Progenitor cell of endocrine pancreas (in vitro differentiated cells): ENCODE measurements around the gene TAF4. TPM values are rescaled to one million over a fixed set of nuclear protein-coding genes. Genes with fewer than 3 reads are reported as not detected.
"Not testable (repeated sequence)": the region's sequence is repeated elsewhere in the genome, so short reads cannot be mapped to it uniquely, and the experiment has no call there.

Source experiments
- DNase-seq: peaks from one replicate; pipeline ENCODE4 v3.0.0; 2021; ENCODE audit warnings: low spot score; ENCODE audit not compliant: unreplicated experiment
- H3K27ac Mint-ChIP-seq: 2 replicates; pipeline ENCODE4 v1.8.0; 2021; ENCODE audit warnings: mild to moderate bottlenecking, moderate library complexity, mixed read lengths
- H3K27me3 Mint-ChIP-seq: 2 replicates; pipeline ENCODE4 v1.8.0; 2021; ENCODE audit warnings: mixed read lengths
- H3K36me3 Mint-ChIP-seq: 2 replicates; pipeline ENCODE4 v1.8.0; 2022; ENCODE audit warnings: mixed read lengths; ENCODE audit not compliant: insufficient read depth
- H3K4me1 Mint-ChIP-seq: 2 replicates; pipeline ENCODE4 v1.8.0; 2021; ENCODE audit warnings: low read depth, mixed read lengths
- H3K4me3 Mint-ChIP-seq: 2 replicates; pipeline ENCODE4 v1.8.0; 2021; ENCODE audit warnings: low read depth, mild to moderate bottlenecking, moderate library complexity, mixed read lengths
- H3K9me3 Mint-ChIP-seq: 2 replicates; pipeline ENCODE4 v1.8.0; 2021; ENCODE audit warnings: low read depth, mixed read lengths
- total RNA-seq: library from RNA; stranded (reverse); gene quantifications from 2 replicates; pipeline ENCODE4 v1.2.1, GENCODE V29; 2021
- TF ChIP-seq, protein P1 (sequence below): fragments of 200-600 bp; sonication (generic); IDR thresholded peaks from one replicate; pipeline ENCODE4 v1.5.0; 2021; ENCODE audit warnings: antibody characterized with exemption, mild to moderate bottlenecking; ENCODE audit not compliant: unreplicated experiment

The TAF4 gene
- total RNA-seq, 1 donor from 2014 or later = 34.7 TPM

GRCh38 chr20:61975407-61976129 lies 90.1 kb downstream of the TAF4 start:
- no peak for DNase-seq
- H3K27ac Mint-ChIP-seq = no peak overlapping the region
- H3K36me3 Mint-ChIP-seq = peaks cover 23% of the 10 kb centered on the region
- no peak overlapping the region for H3K4me3 Mint-ChIP-seq
- no peaks in the 10 kb centered on the region for H3K9me3 Mint-ChIP-seq
- no peaks in the 10 kb centered on the region for H3K27me3 Mint-ChIP-seq
- H3K4me1 Mint-ChIP-seq = peaks cover 6% of the 10 kb centered on the region
- TF ChIP-seq, protein P1, sequence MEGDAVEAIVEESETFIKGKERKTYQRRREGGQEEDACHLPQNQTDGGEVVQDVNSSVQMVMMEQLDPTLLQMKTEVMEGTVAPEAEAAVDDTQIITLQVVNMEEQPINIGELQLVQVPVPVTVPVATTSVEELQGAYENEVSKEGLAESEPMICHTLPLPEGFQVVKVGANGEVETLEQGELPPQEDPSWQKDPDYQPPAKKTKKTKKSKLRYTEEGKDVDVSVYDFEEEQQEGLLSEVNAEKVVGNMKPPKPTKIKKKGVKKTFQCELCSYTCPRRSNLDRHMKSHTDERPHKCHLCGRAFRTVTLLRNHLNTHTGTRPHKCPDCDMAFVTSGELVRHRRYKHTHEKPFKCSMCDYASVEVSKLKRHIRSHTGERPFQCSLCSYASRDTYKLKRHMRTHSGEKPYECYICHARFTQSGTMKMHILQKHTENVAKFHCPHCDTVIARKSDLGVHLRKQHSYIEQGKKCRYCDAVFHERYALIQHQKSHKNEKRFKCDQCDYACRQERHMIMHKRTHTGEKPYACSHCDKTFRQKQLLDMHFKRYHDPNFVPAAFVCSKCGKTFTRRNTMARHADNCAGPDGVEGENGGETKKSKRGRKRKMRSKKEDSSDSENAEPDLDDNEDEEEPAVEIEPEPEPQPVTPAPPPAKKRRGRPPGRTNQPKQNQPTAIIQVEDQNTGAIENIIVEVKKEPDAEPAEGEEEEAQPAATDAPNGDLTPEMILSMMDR = no peak

- no peak overlapping the region for H3K4me3 Mint-ChIP-seq
- peaks cover 23% of the 10 kb centered on the region for H3K36me3 Mint-ChIP-seq
- no peaks in the 10 kb centered on the region for H3K27me3 Mint-ChIP-seq
- TF ChIP-seq, protein P1 = no peak
- H3K4me1 Mint-ChIP-seq = peaks cover 6% of the 10 kb centered on the region
- no peak overlapping the region for H3K27ac Mint-ChIP-seq
- no peak for DNase-seq
- no peaks in the 10 kb centered on the region for H3K9me3 Mint-ChIP-seq
Observed at GRCh38 chr20:61974357-61974665, 91.4 kb downstream of the TAF4 start.

DNA sequence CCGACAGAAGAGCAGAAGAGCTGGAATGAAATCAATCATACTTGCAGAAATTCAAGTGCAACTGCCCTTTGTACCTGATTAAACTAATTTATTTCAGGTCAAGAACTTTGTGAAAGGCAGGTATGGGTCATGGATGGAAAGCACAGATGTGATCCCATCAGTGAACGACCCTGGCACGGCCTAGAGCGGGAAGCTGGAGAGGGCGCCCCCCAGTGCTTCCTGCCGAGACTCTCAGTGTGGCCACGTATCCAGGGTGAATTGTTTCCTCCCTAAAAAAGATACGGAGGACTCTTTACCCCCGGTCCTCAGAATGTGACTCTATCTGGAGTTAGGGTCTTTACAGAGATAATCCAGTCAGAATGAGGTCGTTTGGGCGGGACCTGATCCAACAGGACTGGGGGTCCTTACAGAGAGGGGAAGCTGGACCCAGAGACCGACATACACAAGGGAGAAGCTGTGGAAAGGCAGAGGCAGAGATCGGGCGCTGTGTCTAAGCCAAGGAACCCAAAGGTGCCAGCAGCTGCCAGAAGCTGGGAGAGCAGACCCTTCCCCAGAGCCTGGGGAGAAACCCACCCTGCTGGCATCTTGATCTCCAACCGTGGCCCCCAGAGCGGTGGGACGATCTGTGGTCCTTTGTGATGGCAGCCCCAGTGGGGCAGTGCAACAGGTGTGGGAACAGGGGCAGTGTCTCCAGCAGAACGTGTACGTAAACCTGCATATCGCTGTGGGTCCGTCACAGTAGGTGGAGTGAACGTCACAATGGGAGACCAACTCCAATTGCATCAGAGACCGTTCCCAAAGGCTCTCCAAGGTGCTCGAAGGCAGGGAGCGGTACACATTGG lies 91.9 kb downstream of the TAF4 start:
- H3K36me3 Mint-ChIP-seq = peaks cover 20% of the 10 kb centered on the region

DNA sequence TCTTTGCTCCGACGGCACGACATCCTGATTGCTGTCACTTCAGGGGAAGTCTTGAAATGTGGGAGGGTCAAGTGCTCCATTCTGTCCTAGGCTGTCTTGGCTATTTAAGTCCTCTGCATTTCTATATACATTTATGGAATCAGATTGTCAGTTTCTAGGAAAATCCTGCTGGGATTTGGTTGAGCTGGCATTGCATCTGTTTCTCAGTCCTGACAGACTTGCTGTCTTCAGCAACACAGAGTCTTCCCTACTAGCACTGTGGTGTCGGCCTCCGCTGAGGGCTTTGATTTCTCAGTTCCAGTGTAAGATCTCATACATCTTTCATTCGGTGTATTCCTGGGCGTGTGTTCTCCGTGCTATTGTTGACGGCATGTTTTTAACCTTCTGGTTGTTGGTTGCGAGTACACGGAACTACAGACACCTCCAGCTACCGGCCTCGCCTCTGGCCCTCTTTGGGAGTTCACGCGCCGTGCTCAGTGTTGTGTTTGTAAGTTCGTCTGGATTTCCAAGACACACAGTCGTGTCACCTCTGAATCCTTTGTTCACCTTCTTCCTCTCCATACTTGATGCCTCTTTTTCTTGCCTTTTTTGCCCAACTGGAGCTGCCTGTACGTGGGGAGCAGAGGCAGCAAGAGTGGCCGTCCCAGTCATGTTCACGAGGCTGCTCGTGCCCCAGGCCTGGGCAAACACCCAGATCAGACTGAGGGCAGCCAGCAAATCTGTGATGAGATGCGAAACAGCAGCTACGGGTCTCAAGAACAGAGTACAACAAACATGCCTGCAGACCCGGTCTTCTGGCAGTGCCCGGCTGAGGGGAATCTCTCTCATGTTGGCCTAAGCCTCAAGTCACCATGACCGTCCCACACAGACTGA lies 92.8 kb downstream of the TAF4 start:
- Mint-ChIP-seq H3K9me3 (no peaks in the 10 kb centered on the region), H3K36me3 (peaks cover 20% of the 10 kb centered on the region), H3K27ac (no peak overlapping the region), H3K4me3 (no peak overlapping the region), H3K4me1 (peaks cover 6% of the 10 kb centered on the region), H3K27me3 (no peaks in the 10 kb centered on the region)
- TF ChIP-seq, protein P1 = no peak
- DNase-seq = no peak

More for the DNA sequence above, 91.9 kb downstream of the TAF4 start:
- TF ChIP-seq, protein P1 = no peak
- peak overlapping the region; percentile 69 for H3K27ac Mint-ChIP-seq
- no peak overlapping the region for H3K4me3 Mint-ChIP-seq
- H3K4me1 Mint-ChIP-seq = peaks cover 6% of the 10 kb centered on the region
- no peaks in the 10 kb centered on the region for H3K9me3 Mint-ChIP-seq
- H3K27me3 Mint-ChIP-seq = no peaks in the 10 kb centered on the region
- no peak for DNase-seq

GRCh38 chr20:61971595-61971994 lies 94.1 kb downstream of the TAF4 start:
- H3K4me3 Mint-ChIP-seq, DNase-seq, H3K4me1 Mint-ChIP-seq, H3K27me3 Mint-ChIP-seq, H3K9me3 Mint-ChIP-seq, H3K27ac Mint-ChIP-seq: not testable (repeated sequence)
- peaks cover 20% of the 10 kb centered on the region for H3K36me3 Mint-ChIP-seq
